ENCODE results near the gene DMRTA1.

DNA sequence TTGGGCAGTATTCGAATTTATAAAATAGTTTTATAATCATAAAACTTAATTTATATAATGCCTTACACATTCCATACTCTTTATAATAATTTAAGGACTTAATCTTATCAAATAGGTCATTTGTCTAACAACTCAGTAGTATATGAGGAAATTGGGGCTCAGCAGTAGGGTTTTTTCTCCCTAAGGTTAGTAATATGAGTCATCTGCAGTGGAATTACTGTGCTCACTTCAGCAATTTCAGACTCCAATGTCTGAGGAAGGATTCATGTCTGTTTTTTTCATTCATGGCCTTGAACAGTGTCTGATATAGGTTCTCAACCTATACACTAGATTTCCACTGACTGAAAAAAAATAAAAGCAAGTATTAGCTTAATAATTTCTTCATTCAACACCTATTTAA is 7.4 kb downstream of the DMRTA1 start:
- TF ChIP-seq, protein P1, sequence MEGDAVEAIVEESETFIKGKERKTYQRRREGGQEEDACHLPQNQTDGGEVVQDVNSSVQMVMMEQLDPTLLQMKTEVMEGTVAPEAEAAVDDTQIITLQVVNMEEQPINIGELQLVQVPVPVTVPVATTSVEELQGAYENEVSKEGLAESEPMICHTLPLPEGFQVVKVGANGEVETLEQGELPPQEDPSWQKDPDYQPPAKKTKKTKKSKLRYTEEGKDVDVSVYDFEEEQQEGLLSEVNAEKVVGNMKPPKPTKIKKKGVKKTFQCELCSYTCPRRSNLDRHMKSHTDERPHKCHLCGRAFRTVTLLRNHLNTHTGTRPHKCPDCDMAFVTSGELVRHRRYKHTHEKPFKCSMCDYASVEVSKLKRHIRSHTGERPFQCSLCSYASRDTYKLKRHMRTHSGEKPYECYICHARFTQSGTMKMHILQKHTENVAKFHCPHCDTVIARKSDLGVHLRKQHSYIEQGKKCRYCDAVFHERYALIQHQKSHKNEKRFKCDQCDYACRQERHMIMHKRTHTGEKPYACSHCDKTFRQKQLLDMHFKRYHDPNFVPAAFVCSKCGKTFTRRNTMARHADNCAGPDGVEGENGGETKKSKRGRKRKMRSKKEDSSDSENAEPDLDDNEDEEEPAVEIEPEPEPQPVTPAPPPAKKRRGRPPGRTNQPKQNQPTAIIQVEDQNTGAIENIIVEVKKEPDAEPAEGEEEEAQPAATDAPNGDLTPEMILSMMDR (conservative IDR thresholded peaks at IDR 0.05): no peak
- no peak for TF ChIP-seq ZFX (IDR thresholded peaks at IDR 0.05)

Data from C4-2B (cell line).